Neural progenitor cell (in vitro differentiated cells): Measurements from ENCODE around the gene CRLF3.
"Not testable (repeated sequence)": the region's sequence is repeated elsewhere in the genome, so short reads cannot be mapped to it uniquely, and the experiment has no call there.

Experiments
- CTCF ChIP-seq: fragments of 200-600 bp; sonication (generic); IDR thresholded peaks from 2 replicates; pipeline ENCODE4 v1.5.1; 2017; ENCODE audit warnings: antibody characterized with exemption, mild to moderate bottlenecking
- EZH2 ChIP-seq: fragments of 200-600 bp; sonication (generic); IDR thresholded peaks from 2 replicates; pipeline ENCODE4 v1.6.1; 2017; ENCODE audit warnings: antibody characterized with exemption, mild to moderate bottlenecking, moderate library complexity

GRCh38 chr17:30753291-30753690 is 71.2 kb downstream of the CRLF3 start:
- not testable (repeated sequence) for TF ChIP-seq CTCF, EZH2
